ENCODE measurements around the gene SCLT1. TPM values are rescaled to one million over a fixed set of nuclear protein-coding genes. Genes with fewer than 3 reads are reported as not detected.

SCLT1 gene
- total and polyA plus RNA-seq, 2 of the 8 experiments (the other 6 are each of a cell fraction or from before 2014, with no cell fraction given): 4.8 to 13.1 TPM

DNA sequence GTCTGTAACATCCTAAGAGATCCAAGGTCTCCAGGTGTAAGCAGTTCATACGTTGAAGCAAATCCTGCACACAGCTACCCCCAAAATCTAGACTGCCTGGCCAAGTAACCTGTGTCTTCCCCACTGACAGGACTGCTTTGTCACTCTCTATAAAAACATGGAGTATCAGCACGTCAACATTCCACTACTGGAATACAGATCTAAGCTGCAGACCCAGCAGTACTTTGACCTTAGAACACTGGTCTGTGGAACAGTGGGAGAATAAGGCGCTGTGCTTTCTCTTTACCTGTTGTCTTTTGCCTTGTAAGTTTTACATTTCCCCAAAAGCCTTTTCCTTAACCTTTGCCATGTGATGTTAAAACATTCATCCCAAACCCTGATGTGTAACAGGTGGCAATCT lies 146.4 kb downstream of the SCLT1 start (continued):
- TF ChIP-seq CTBP2 (IDR thresholded peaks at IDR 0.05; ENCODE audit: borderline replicate concordance, insufficient read depth, insufficient read length, low read length) (no peak), NANOG (IDR thresholded peaks at IDR 0.05; ENCODE audit: insufficient read depth, low read depth, low read length, poor library complexity, severe bottlenecking) (no peak)

Measured in H1 (cell line).